GM12864 (cell line): ENCODE data around the gene FTSJ1.
"Not testable (repeated sequence)": the region's sequence is repeated elsewhere in the genome, so short reads cannot be mapped to it uniquely, and the experiment has no call there.

ENCODE experiments used
- DNase-seq: peaks from one replicate; pipeline ENCODE4 v3.0.0-alpha.2; 2011; ENCODE audit warnings: low read depth
- H3K4me3 ChIP-seq: 2 replicates; pipeline ENCODE4 v1.5.1; 2011; ENCODE audit warnings: mild to moderate bottlenecking, low read depth, low read length, control low read depth
- TF ChIP-seq, protein P1 (sequence below): IDR thresholded peaks from 2 replicates; pipeline ENCODE4 v1.5.1; 2011; ENCODE audit warnings: low read depth, mild to moderate bottlenecking, moderate library complexity, low read length, control low read depth, inconsistent platforms; ENCODE audit errors: missing control alignments

Gene FTSJ1

DNA sequence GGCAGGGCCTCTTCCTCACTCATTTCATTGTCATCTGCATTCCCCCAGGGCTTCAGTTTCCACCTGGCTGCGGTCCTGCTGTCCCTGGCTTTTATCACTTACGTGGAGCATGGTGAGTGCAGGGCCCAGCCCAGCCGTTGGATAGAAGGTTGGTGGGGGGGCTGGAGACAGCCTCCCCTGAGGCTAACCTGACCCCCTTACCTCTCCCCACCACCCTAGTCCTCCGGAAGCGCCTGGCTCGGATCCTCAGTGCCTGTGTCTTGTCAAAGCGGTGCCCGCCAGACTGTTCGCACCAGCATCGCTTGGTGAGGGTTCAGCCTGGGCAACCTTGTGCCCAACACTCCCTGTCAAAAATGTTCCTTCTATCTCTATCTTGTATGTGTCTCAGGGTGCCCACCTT, 39.8 kb downstream of the FTSJ1 start:
- no peak for DNase-seq
- TF ChIP-seq, protein P1, sequence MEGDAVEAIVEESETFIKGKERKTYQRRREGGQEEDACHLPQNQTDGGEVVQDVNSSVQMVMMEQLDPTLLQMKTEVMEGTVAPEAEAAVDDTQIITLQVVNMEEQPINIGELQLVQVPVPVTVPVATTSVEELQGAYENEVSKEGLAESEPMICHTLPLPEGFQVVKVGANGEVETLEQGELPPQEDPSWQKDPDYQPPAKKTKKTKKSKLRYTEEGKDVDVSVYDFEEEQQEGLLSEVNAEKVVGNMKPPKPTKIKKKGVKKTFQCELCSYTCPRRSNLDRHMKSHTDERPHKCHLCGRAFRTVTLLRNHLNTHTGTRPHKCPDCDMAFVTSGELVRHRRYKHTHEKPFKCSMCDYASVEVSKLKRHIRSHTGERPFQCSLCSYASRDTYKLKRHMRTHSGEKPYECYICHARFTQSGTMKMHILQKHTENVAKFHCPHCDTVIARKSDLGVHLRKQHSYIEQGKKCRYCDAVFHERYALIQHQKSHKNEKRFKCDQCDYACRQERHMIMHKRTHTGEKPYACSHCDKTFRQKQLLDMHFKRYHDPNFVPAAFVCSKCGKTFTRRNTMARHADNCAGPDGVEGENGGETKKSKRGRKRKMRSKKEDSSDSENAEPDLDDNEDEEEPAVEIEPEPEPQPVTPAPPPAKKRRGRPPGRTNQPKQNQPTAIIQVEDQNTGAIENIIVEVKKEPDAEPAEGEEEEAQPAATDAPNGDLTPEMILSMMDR, result no peak
- H3K4me3 ChIP-seq, result no peak overlapping the region

DNA sequence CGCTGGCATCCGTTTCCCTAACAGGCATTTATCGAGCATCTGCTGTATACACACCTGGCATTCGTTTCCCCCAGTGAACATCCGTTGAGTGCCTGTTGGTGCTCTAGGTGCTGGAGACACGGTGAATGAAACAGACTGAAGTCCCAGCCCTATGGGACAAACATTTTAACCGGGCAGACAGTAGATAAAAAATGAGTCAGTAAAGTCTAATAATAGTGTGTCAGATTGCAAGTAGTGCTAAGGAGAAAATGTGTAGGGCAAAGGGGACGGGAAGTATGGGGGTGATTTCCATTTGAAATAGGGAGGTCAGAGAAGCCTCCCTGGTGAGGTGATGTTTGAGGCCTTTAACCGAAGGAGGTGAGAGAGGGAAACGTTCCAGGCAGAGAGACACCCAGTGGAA, 40.3 kb downstream of the FTSJ1 start:
- TF ChIP-seq, protein P1, result no peak
- no peak overlapping the region for H3K4me3 ChIP-seq

DNA sequence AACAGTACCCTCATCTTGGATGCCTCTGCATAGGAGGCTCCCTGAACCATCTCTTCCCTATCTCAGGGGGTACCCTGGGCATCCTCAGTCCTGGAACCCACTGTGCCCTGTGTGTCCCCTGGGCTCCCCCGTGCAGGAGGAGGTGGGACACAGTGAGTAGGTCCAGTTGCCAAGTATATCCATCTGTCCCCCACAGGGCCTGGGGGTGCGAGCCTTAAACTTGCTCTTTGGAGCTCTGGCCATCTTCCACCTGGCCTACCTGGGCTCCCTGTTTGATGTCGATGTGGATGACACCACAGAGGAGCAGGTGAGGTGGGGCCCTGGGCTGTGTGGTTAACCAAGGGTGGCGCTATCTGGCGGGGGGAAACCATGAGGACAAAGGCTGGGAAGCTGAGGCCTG, 41.0 kb downstream of the FTSJ1 start:
- H3K4me3 ChIP-seq, result no peak overlapping the region
- TF ChIP-seq, protein P1, result no peak
- no peak for DNase-seq

More for the DNA sequence above, 40.3 kb downstream of the FTSJ1 start:
- DNase-seq, result no peak

DNA sequence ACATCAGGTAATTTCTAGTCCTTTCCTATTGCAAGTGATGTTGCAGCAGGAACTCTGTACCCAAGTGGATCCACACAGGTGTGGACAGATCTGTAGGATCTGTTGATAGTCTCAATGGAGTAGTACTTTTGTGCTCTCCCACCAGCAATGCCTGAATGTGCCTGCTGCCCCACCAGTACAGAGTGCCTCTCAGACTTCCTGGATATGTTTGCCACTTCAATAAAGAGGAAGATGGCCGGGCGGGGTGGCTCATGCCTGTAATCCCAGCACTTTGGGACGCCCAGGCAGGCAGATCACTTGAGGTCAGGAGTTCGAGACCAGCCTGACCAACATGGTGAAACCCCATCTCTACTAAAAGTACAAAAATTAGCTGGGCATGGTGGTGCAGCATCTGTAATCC, 43.5 kb downstream of the FTSJ1 start:
- not testable (repeated sequence) for DNase-seq

DNA sequence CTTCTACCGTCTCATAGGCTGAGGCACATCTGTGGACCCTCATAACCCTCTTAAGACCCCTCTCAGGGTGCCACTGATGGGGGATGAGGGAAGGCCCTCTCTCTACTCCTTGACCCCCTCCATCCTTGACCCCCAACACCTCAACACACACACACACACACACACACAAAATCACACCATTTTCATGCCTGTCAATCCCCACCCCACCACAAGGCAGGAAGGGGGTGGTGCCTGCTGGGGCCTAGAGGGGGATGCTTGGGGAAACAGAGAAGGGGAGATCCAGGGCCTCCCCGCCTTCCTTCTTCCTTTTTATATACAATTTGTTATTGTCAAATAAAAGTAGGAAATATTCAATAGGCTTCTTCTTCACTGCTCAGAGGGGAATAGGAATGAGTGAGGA, 44.5 kb downstream of the FTSJ1 start:
- H3K4me3 ChIP-seq, result no peak overlapping the region
- no peak for DNase-seq
- TF ChIP-seq, protein P1, result no peak

More for the DNA sequence above, 43.5 kb downstream of the FTSJ1 start:
- H3K4me3 ChIP-seq, result not testable (repeated sequence)

DNA sequence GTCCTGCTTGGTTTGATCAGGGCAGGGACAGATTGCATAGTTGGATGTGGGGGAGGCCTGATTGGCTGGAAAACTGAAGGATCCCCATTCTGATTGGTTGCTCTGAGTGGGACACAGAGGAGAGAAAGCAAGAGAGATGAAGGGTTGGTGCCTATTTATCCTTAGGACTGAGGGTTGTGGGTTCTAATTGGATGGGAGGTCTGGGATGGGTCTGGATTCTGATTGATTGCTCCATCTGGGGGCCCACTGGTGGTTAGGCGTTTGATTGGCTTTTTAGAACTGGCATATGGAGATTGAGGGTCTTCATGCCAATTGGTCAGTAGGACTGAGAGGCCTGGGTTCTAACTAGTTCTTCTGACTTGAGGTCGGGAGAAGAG, 45.0 kb downstream of the FTSJ1 start:
- TF ChIP-seq, protein P1, result no peak
- DNase-seq, result no peak
- peak overlapping the region; percentile 93 for H3K4me3 ChIP-seq

DNA sequence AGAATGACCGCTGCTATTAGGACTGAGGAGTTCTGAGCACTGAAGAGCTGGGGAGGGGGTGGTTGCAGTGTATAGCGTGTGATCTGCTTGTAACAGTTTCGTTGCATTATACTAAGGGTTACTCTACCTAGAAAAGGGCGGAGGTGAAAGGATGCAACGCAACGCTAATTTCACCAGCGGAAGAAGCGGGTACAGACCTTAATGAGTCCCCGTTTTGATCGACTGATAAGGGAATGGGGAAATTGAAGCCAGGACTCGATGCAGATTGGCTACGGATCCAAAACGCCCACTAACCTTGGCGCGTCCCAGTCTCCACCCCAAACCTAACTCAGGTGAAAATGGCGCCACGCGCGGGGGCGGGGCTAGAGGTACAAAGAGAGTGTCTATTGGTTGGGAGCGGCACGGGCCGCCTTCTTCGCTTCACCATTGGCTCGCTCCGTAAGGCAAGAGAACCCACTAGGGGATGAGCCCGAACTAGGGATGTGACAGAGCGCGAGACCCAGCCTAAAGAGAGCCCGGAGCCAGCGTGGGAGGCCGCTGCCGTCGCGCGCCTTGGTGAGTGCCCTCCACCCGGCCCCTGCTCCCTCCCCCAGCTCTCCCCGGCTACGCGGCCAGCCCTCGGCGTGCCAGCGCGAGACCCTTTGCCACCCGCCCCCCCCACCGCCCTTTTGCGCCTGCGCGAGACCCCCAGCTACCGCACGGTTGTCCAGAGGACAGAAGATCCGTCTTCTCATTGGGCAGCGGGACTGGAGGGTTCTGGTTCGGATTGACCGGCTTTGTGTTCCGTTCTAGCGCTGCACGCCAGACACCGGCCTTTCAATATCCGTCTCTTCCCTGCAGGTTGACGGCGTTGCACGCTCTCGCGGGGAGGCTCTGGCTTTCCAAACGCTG, 45.6 kb downstream of the FTSJ1 start, which contains the start of gene EBP:
Gene EBP (plus strand): TSS at position 456 of the 891 bp plus-strand sequence. CDS start 1,964 bp downstream, outside the sequence.
- H3K4me3 ChIP-seq, result peak within 1 kb of the TSS; percentile 93
- TF ChIP-seq, protein P1, result no peak
- peak; percentile 83 for DNase-seq
